MM.1S (cell line): ENCODE measurements around the gene CIRBP.
A peak's percentile ranks its signal among the peaks of the same experiment; 100 is the strongest.

Experiments
- DNase-seq: peaks from one replicate; pipeline ENCODE4 v3.0.0-alpha.2; 2015
- H2AFZ ChIP-seq: fragments of 300-600 bp; sonication (generic); 2 replicates; pipeline ENCODE4 v1.6.0; 2016; ENCODE audit warnings: antibody characterized with exemption, low read length
- H3F3A ChIP-seq: fragments of 300-600 bp; sonication (generic); 2 replicates; pipeline ENCODE4 v1.6.1; 2016; ENCODE audit warnings: mild to moderate bottlenecking, antibody characterized with exemption, low read length, moderate library complexity, mixed read lengths; ENCODE audit not compliant: insufficient read depth
- H3K27ac ChIP-seq: fragments of 300-600 bp; sonication (generic); 2 replicates; pipeline ENCODE4 v1.5.1; 2016; ENCODE audit warnings: mild to moderate bottlenecking, low read length
- H3K27me3 ChIP-seq: fragments of 300-600 bp; sonication (generic); replicated peaks from 2 replicates; pipeline ENCODE4 v1.6.0; 2016; ENCODE audit warnings: low read length; ENCODE audit not compliant: insufficient read depth
- H3K36me3 ChIP-seq: fragments of 300-600 bp; sonication (generic); replicated peaks from 2 replicates; pipeline ENCODE4 v1.6.1; 2016; ENCODE audit warnings: mild to moderate bottlenecking, low read length, mixed read lengths; ENCODE audit not compliant: insufficient read depth
- H3K4me1 ChIP-seq: fragments of 300-600 bp; sonication (generic); 2 replicates; pipeline ENCODE4 v1.6.1; 2016; ENCODE audit warnings: low read length, mixed read lengths
- H3K4me2 ChIP-seq: fragments of 300-600 bp; sonication (generic); 2 replicates; pipeline ENCODE4 v1.6.0; 2016; ENCODE audit warnings: low read depth, low read length
- H3K4me3 ChIP-seq: fragments of 300-600 bp; sonication (generic); 2 replicates; pipeline ENCODE4 v1.5.1; 2016; ENCODE audit warnings: low read length, mixed read lengths
- H3K79me2 ChIP-seq: fragments of 300-600 bp; sonication (generic); 2 replicates; pipeline ENCODE4 v1.6.1; 2016; ENCODE audit warnings: mixed run types, low read length, mixed read lengths
- H3K9ac ChIP-seq: fragments of 300-600 bp; sonication (generic); 2 replicates; pipeline ENCODE4 v1.6.1; 2016; ENCODE audit warnings: low read length, mixed read lengths
- H3K9me2 ChIP-seq: fragments of 300-600 bp; sonication (generic); replicated peaks from 2 replicates; pipeline ENCODE4 v1.6.1; 2016; ENCODE audit warnings: mild to moderate bottlenecking, low read length, mixed read lengths; ENCODE audit not compliant: insufficient read depth
- H3K9me3 ChIP-seq: fragments of 300-600 bp; sonication (generic); replicated peaks from 2 replicates; pipeline ENCODE4 v1.6.1; 2016; ENCODE audit warnings: mild to moderate bottlenecking, low read length, mixed read lengths; ENCODE audit not compliant: insufficient read depth
- H4K20me1 ChIP-seq: fragments of 300-600 bp; sonication (generic); 2 replicates; pipeline ENCODE4 v1.6.1; 2016; ENCODE audit warnings: mild to moderate bottlenecking, low read length, moderate library complexity, mixed read lengths; ENCODE audit not compliant: insufficient read depth
- EZH2 ChIP-seq: fragments of 300-600 bp; sonication (generic); optimal IDR thresholded peaks from 2 replicates; pipeline ENCODE3; 2017; ENCODE audit warnings: low read depth, mild to moderate bottlenecking, antibody characterized with exemption, low read length, mixed read lengths
- EZH2phosphoT487 ChIP-seq: fragments of 300-600 bp; sonication (generic); IDR thresholded peaks from 2 replicates; pipeline ENCODE4 v1.6.1; 2018; ENCODE audit warnings: antibody characterized with exemption, low read length
- TF ChIP-seq, protein P1 (sequence below): fragments of 300-600 bp; sonication (generic); IDR thresholded peaks from 2 replicates; pipeline ENCODE4 v1.5.1; 2016; ENCODE audit warnings: antibody characterized with exemption, low read length, mixed read lengths

CIRBP gene

GRCh38 chr19:1239420-1239795 is 29.7 kb upstream of the CIRBP start:
- Histone ChIP-seq H3K4me1 (peaks cover 14% of the 10 kb centered on the region), H3K4me3 (no peak overlapping the region), H3K4me2 (no peak overlapping the region), H4K20me1 (no peaks in the 10 kb centered on the region), H3K9me2 (no peaks in the 10 kb centered on the region), H3F3A (peaks cover 30% of the 10 kb centered on the region), H3K27me3 (peaks cover 49% of the 10 kb centered on the region), H2AFZ (no peak overlapping the region), H3K36me3 (no peaks in the 10 kb centered on the region), H3K79me2 (peaks cover 26% of the 10 kb centered on the region), H3K27ac (no peak overlapping the region), H3K9ac (no peak overlapping the region), H3K9me3 (no peaks in the 10 kb centered on the region)
- DNase-seq: no peak
- TF ChIP-seq, protein P1, sequence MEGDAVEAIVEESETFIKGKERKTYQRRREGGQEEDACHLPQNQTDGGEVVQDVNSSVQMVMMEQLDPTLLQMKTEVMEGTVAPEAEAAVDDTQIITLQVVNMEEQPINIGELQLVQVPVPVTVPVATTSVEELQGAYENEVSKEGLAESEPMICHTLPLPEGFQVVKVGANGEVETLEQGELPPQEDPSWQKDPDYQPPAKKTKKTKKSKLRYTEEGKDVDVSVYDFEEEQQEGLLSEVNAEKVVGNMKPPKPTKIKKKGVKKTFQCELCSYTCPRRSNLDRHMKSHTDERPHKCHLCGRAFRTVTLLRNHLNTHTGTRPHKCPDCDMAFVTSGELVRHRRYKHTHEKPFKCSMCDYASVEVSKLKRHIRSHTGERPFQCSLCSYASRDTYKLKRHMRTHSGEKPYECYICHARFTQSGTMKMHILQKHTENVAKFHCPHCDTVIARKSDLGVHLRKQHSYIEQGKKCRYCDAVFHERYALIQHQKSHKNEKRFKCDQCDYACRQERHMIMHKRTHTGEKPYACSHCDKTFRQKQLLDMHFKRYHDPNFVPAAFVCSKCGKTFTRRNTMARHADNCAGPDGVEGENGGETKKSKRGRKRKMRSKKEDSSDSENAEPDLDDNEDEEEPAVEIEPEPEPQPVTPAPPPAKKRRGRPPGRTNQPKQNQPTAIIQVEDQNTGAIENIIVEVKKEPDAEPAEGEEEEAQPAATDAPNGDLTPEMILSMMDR: no peak
- TF ChIP-seq EZH2phosphoT487: no peak
- TF ChIP-seq EZH2: no peak

DNA sequence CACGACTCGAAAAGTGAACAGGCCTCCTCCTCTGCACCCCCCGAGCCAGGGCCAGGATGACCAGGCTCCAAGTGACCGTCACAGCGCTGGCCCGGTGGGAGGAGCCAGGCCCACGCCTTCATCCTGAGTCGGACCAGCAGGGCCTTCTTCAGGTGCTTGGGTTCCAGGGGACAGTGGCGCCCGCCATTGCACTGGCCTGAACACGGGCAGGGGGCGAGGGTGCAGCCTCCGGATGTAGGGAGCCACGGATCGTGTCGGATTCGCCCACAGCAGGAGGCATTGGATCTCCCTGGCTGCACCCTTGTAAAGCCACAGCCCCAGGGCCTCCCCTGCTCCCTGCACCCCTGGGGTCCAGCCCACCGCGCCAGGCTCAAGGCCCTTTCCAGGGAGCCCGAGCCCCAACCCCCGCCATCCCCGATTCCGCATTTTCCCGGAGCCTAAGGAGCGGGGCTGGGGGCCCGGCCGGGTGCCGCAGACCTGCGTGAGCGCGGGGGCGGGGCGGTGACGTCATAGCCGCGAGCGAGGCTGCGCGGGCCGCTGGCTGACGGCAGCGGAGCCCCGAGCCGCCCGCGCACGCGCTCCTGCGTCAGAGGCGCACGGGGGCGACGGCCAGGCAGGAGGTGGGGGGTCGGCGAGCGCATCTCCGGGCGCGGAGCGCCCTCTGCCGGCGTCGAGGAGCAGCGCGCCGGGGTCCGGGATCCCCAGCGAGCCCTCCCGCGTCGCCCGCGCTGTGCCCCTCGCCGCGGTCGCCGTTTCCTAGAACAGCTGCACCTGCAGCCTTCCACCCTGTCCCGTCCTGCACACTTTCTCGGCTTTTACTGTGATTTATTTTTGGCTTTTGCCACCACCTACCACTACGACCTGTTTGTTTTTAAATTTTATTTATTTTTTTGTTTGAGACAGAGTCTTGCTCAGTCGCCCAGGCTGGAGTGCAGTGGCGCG is 29.1 kb upstream of the CIRBP start:
- no peaks in the 10 kb centered on the region for H3K9me2 ChIP-seq
- H3K4me1 ChIP-seq: peaks cover 17% of the 10 kb centered on the region
- peak overlapping the region; percentile 85 for H3K4me2 ChIP-seq
- peak overlapping the region; percentile 77; the same call in 1 of the 2 replicates for H2AFZ ChIP-seq
- peaks cover 43% of the 10 kb centered on the region for H3K27me3 ChIP-seq
- H3K79me2 ChIP-seq: peaks cover 32% of the 10 kb centered on the region
- peak overlapping the region; percentile 88 for H3K4me3 ChIP-seq
- H3F3A ChIP-seq: peaks cover 33% of the 10 kb centered on the region
- peak; percentile 79 for DNase-seq
- H3K27ac ChIP-seq: no peak overlapping the region
- H3K36me3 ChIP-seq: no peaks in the 10 kb centered on the region
- no peaks in the 10 kb centered on the region for H4K20me1 ChIP-seq
- H3K9me3 ChIP-seq: no peaks in the 10 kb centered on the region
- no peak for TF ChIP-seq EZH2phosphoT487
- TF ChIP-seq, protein P1: peak; percentile 73
- no peak overlapping the region for H3K9ac ChIP-seq

DNA sequence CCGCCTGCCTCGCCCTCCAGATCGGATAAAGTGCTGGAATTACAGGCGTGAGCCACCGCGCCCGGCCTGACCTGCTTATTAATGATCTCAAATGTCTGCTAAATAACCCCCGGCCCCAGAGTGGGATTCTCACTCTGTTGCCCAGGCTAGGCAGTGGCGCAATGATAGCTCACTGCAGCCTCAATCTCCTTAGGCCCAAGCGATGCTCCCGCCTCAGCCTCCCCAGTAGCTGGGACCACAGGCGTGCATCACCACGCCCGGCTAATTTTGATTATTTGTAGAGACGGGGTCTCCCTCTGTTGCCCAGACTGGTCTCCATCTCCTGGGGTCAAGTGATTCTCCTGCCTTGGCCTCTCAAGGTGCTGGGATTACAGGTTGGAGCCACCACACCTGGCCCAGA is 28.2 kb upstream of the CIRBP start:
- H3K9me2 ChIP-seq: no peaks in the 10 kb centered on the region
- DNase-seq: no peak
- peak overlapping the region; percentile 77 for H2AFZ ChIP-seq
- peak overlapping the region; percentile 1; the same call in 1 of the 2 replicates for H3K9ac ChIP-seq
- peaks cover 17% of the 10 kb centered on the region for H3K4me1 ChIP-seq
- H3K4me2 ChIP-seq: peak overlapping the region; percentile 85
- H3K27me3 ChIP-seq: peaks cover 34% of the 10 kb centered on the region
- peaks cover 33% of the 10 kb centered on the region for H3F3A ChIP-seq
- peak overlapping the region; percentile 88 for H3K4me3 ChIP-seq
- H3K79me2 ChIP-seq: peaks cover 33% of the 10 kb centered on the region
- H3K36me3 ChIP-seq: no peaks in the 10 kb centered on the region
- no peaks in the 10 kb centered on the region for H4K20me1 ChIP-seq
- H3K27ac ChIP-seq: no peak overlapping the region
- TF ChIP-seq, protein P1: no peak
- no peak for TF ChIP-seq EZH2phosphoT487
- no peak for TF ChIP-seq EZH2
- no peaks in the 10 kb centered on the region for H3K9me3 ChIP-seq
